Lung (tissue), 12 donors: ENCODE data around the gene LGALS16. TPM values are rescaled to one million over a fixed set of nuclear protein-coding genes. Genes with fewer than 3 reads are reported as not detected.
"Not testable (repeated sequence)": the region's sequence is repeated elsewhere in the genome, so short reads cannot be mapped to it uniquely, and the experiment has no call there.

ENCODE experiments used
- ATAC-seq: fragments of 200-7000 bp; cut with Tn5 transposase; one replicate; pipeline ENCODE4 v1.9.1; 2020; ENCODE audit warnings: moderate number of reproducible peaks; ENCODE audit not compliant: insufficient read depth, low FRiP score
- DNase-seq, 3 donors: peaks; one replicate each; pipeline ENCODE4 v3.0.0-alpha.2; 2013 to 2017
- H3K27ac ChIP-seq, 2 donors: one replicate each; pipeline ENCODE4 v1.5.1; 2013; ENCODE audit warnings: mild to moderate bottlenecking in 2 of 2, moderate library complexity in 2 of 2, control low read depth in 1 of 2, inconsistent platforms in 1 of 2, low read depth in 1 of 2, low read length in 1 of 2
- H3K27me3 ChIP-seq, 3 donors: one replicate each; pipeline ENCODE4 v1.5.1; 2013; ENCODE audit warnings: low read length in 2 of 3; ENCODE audit not compliant: control insufficient read depth in 3 of 3, insufficient read depth in 3 of 3
- H3K36me3 ChIP-seq, 4 donors: one replicate each; pipeline ENCODE4 v1.5.1; 2013; ENCODE audit warnings: low read length in 4 of 4, mild to moderate bottlenecking in 1 of 4, moderate library complexity in 1 of 4; ENCODE audit not compliant: control insufficient read depth in 4 of 4, insufficient read depth in 4 of 4
- H3K4me1 ChIP-seq, 5 donors: one replicate each; pipeline ENCODE4 v1.5.1; 2013; ENCODE audit warnings: low read length in 5 of 5, mild to moderate bottlenecking in 2 of 5, moderate library complexity in 1 of 5; ENCODE audit not compliant: control insufficient read depth in 5 of 5, insufficient read depth in 5 of 5
- H3K4me3 ChIP-seq: one replicate; pipeline ENCODE4 v1.5.1; 2013; ENCODE audit warnings: mild to moderate bottlenecking, control low read depth, moderate library complexity
- H3K9ac ChIP-seq, 2 donors: one replicate each; pipeline ENCODE4 v1.5.1; 2013; ENCODE audit warnings: low read length in 2 of 2, control low read depth in 1 of 2; ENCODE audit not compliant: insufficient read depth in 1 of 2
- H3K9me3 ChIP-seq, 4 donors: one replicate each; pipeline ENCODE4 v1.5.1; 2013; ENCODE audit warnings: low read length in 3 of 4, mild to moderate bottlenecking in 1 of 4, moderate library complexity in 1 of 4; ENCODE audit not compliant: control insufficient read depth in 4 of 4, insufficient read depth in 3 of 4
- CTCF ChIP-seq: IDR thresholded peaks from 2 replicates; pipeline ENCODE4 v1.5.1; 2012; ENCODE audit warnings: mild to moderate bottlenecking; ENCODE audit errors: control extremely low read depth, extremely low read depth
- WGBS, 2 donors: extraction: QIAGEN DNeasy Blood & Tissue Kit; methylation state at CpG; one replicate each; pipeline ENCODE4 v1.1.7; 2013; 5-methylcytosine and 5-hydroxymethylcytosine counted together
- polyA plus RNA-seq, 2 donors: library from polyadenylated mRNA; stranded (reverse); fragments of 200-250 nt; gene quantifications; one replicate each; pipeline ENCODE4 v1.2.1, GENCODE V29; 2013
- total RNA-seq, 2 donors: library from RNA; depleted of rRNA in 1 of 2; stranded (reverse); fragments of >200 nt in 1 of 2; gene quantifications; one replicate each; pipeline ENCODE4 v1.2.1, GENCODE V29; 2014 to 2021
- donor health status: control.
- donor health status: control.
- donor health status: Bipolar disorder and iron deficiency.
- donor health status: healthy.
- donor health status: DM: yes; HTN: yes; CAD: no.

LGALS16 gene
- total and polyA plus RNA-seq, 4 donors, result not detected

- no peak overlapping the region for H3K4me3 ChIP-seq
- ATAC-seq (no peak), DNase-seq (no peak)
- no peak for TF ChIP-seq CTCF
- no peaks in the 10 kb centered on the region for H3K36me3 ChIP-seq
- no peaks in the 10 kb centered on the region for H3K27me3 ChIP-seq
- H3K4me1 ChIP-seq, result no peaks in the 10 kb centered on the region
- no peak overlapping the region for H3K27ac ChIP-seq
- WGBS, 2 donors, result 52 to 64% methylated on average over 3 of the region's 3 CpGs
- H3K9me3 ChIP-seq, result peaks cover 0 to 6% (median 1%) of the 10 kb centered on the region in 4 donors
- no peak overlapping the region for H3K9ac ChIP-seq
These were observed 31.0 kb downstream of the LGALS16 start for GRCh38 chr19:39686739-39687138.

- not testable (repeated sequence) for DNase-seq, H3K4me3 ChIP-seq, H3K9me3 ChIP-seq, H3K4me1 ChIP-seq, ATAC-seq, H3K9ac ChIP-seq, H3K27ac ChIP-seq, H3K36me3 ChIP-seq, H3K27me3 ChIP-seq
- WGBS, 2 donors, result 64 to 78% methylated on average over 4 of the region's 4 CpGs
These were observed 32.9 kb downstream of the LGALS16 start for GRCh38 chr19:39688637-39689036.

GRCh38 chr19:39692166-39692565 lies 36.5 kb downstream of the LGALS16 start:
- Histone ChIP-seq H3K27ac (no peak overlapping the region), H3K4me3 (no peak overlapping the region), H3K4me1 (no peaks in the 10 kb centered on the region), H3K27me3 (peaks cover 0 to 13% (median 3%) of the 10 kb centered on the region in 3 donors), H3K9me3 (peaks cover 0 to 8% (median 1%) of the 10 kb centered on the region in 4 donors), H3K36me3 (no peaks in the 10 kb centered on the region), H3K9ac (no peak overlapping the region)
- ATAC-seq, result no peak
- no peak for DNase-seq
- TF ChIP-seq CTCF, result no peak
- 79 to 89% methylated on average over 3 of the region's 3 CpGs for WGBS, 2 donors

GRCh38 chr19:39692822-39693221 lies 37.1 kb downstream of the LGALS16 start:
- 76 to 77% methylated on average over 1 of the region's 1 CpG for WGBS, 2 donors
- no peak overlapping the region for H3K4me3 ChIP-seq
- no peak for TF ChIP-seq CTCF

More at GRCh38 chr19:39692822-39693221, 37.1 kb downstream of the LGALS16 start:
- Histone ChIP-seq H3K36me3 (no peaks in the 10 kb centered on the region), H3K27ac (no peak overlapping the region), H3K9me3 (peaks cover 0 to 8% (median 1%) of the 10 kb centered on the region in 4 donors), H3K9ac (no peak overlapping the region), H3K27me3 (peaks cover 0 to 17% (median 3%) of the 10 kb centered on the region in 3 donors), H3K4me1 (no peaks in the 10 kb centered on the region)
- ATAC-seq, result no peak
- DNase-seq, result no peak
